ENCODE measurements around the gene GALK1. TPM values are rescaled to one million over a fixed set of nuclear protein-coding genes. Genes with fewer than 3 reads are reported as not detected.
A peak's percentile ranks its signal among the peaks of the same experiment; 100 is the strongest.

GALK1 gene
- total and polyA plus RNA-seq, 2 of the 13 experiments (the other 11 are each of a cell fraction or from before 2014, with no cell fraction given), result 59.9 to 93.6 TPM

DNA sequence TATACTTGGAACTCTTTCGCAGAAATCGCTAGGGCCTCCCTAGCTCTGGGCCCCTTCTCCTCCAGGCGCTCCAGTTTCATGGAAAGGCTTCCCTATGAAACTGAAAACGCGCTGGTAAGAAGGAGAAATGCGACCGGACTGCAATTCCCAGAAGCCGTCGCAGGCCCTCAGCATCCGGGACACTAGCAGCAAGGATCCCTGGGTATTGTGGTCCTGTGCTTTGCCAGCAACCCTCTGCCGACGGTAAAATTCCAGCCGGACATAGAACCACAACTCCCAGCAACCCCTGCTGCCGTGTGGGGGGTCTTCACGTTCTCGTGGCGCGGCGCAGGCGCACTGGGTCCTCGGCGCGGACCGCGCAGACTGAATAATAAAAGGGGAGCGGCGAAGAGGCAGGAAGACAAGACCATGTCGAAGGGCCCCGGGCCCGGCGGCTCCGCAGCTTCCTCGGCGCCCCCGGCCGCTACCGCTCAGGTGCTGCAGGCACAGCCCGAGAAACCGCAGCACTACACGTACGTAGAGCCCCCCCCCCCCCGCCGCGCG is 19.6 kb upstream of the GALK1 start, which contains the start of gene UNK (continued):
- TF ChIP-seq, protein P1, sequence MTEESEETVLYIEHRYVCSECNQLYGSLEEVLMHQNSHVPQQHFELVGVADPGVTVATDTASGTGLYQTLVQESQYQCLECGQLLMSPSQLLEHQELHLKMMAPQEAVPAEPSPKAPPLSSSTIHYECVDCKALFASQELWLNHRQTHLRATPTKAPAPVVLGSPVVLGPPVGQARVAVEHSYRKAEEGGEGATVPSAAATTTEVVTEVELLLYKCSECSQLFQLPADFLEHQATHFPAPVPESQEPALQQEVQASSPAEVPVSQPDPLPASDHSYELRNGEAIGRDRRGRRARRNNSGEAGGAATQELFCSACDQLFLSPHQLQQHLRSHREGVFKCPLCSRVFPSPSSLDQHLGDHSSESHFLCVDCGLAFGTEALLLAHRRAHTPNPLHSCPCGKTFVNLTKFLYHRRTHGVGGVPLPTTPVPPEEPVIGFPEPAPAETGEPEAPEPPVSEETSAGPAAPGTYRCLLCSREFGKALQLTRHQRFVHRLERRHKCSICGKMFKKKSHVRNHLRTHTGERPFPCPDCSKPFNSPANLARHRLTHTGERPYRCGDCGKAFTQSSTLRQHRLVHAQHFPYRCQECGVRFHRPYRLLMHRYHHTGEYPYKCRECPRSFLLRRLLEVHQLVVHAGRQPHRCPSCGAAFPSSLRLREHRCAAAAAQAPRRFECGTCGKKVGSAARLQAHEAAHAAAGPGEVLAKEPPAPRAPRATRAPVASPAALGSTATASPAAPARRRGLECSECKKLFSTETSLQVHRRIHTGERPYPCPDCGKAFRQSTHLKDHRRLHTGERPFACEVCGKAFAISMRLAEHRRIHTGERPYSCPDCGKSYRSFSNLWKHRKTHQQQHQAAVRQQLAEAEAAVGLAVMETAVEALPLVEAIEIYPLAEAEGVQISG (CRISPR knock-in tag; IDR thresholded peaks at IDR 0.05), result peak; percentile 82
- TF ChIP-seq PRMT3 (CRISPR knock-in tag; IDR thresholded peaks at IDR 0.05; ENCODE audit: borderline replicate concordance, low read depth) (no peak), ZNF816 (CRISPR knock-in tag; IDR thresholded peaks at IDR 0.05; ENCODE audit: borderline replicate concordance) (peak; percentile 80), ZFP62 (CRISPR knock-in tag; IDR thresholded peaks at IDR 0.05) (peak; percentile 99), ZNF260 (CRISPR knock-in tag; IDR thresholded peaks at IDR 0.05; ENCODE audit: borderline replicate concordance, low read depth) (no peak), ZNF263 (CRISPR knock-in tag; IDR thresholded peaks at IDR 0.05) (peak; percentile 30; the same call in 1 of the 2 replicates), SNAI1 (CRISPR knock-in tag; IDR thresholded peaks at IDR 0.05; ENCODE audit: borderline replicate concordance) (peak; percentile 81; the same call in 1 of the 2 replicates), KDM5A (IDR thresholded peaks at IDR 0.05; ENCODE audit: borderline replicate concordance, low read length) (peak; percentile 77; the same call in 1 of the 2 replicates), HNRNPLL (IDR thresholded peaks at IDR 0.05; ENCODE audit: low read depth, low read length, poor library complexity, severe bottlenecking) (peak; percentile 80), GABPA (IDR thresholded peaks at IDR 0.05; ENCODE audit: low read depth, low read length) (no peak), GABPA (CRISPR knock-in tag; IDR thresholded peaks at IDR 0.05; ENCODE audit: low read depth) (peak; percentile 83), ZNF670 (CRISPR knock-in tag; IDR thresholded peaks at IDR 0.05; ENCODE audit: borderline replicate concordance) (peak; percentile 57; the same call in 1 of the 2 replicates), CCAR2 (optimal IDR thresholded peaks at IDR 0.05; ENCODE audit: low read depth, low read length) (no peak), ZNF343 (CRISPR knock-in tag; IDR thresholded peaks at IDR 0.05) (0 out of 2 replicates have a peak, but pooled peaks have one; percentile 7), SIX4 (CRISPR knock-in tag; IDR thresholded peaks at IDR 0.05) (peak; percentile 68; the same call in 1 of the 2 replicates), ZFP90 (CRISPR knock-in tag; IDR thresholded peaks at IDR 0.05; ENCODE audit: borderline replicate concordance) (peak; percentile 54; the same call in 1 of the 2 replicates), HES4 (CRISPR knock-in tag; IDR thresholded peaks at IDR 0.05; ENCODE audit: borderline replicate concordance) (peak; percentile 88; the same call in 1 of the 2 replicates)
- TF ChIP-seq, protein P2, sequence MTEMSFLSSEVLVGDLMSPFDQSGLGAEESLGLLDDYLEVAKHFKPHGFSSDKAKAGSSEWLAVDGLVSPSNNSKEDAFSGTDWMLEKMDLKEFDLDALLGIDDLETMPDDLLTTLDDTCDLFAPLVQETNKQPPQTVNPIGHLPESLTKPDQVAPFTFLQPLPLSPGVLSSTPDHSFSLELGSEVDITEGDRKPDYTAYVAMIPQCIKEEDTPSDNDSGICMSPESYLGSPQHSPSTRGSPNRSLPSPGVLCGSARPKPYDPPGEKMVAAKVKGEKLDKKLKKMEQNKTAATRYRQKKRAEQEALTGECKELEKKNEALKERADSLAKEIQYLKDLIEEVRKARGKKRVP (CRISPR knock-in tag; IDR thresholded peaks at IDR 0.05), result 0 out of 4 replicates have a peak, but pooled peaks of 1 of the 2 experiments have one; percentile 10
- TF ChIP-seq, protein P3, sequence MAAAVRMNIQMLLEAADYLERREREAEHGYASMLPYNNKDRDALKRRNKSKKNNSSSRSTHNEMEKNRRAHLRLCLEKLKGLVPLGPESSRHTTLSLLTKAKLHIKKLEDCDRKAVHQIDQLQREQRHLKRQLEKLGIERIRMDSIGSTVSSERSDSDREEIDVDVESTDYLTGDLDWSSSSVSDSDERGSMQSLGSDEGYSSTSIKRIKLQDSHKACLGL (CRISPR knock-in tag; IDR thresholded peaks at IDR 0.05), result no peak
- TF ChIP-seq, protein P4, sequence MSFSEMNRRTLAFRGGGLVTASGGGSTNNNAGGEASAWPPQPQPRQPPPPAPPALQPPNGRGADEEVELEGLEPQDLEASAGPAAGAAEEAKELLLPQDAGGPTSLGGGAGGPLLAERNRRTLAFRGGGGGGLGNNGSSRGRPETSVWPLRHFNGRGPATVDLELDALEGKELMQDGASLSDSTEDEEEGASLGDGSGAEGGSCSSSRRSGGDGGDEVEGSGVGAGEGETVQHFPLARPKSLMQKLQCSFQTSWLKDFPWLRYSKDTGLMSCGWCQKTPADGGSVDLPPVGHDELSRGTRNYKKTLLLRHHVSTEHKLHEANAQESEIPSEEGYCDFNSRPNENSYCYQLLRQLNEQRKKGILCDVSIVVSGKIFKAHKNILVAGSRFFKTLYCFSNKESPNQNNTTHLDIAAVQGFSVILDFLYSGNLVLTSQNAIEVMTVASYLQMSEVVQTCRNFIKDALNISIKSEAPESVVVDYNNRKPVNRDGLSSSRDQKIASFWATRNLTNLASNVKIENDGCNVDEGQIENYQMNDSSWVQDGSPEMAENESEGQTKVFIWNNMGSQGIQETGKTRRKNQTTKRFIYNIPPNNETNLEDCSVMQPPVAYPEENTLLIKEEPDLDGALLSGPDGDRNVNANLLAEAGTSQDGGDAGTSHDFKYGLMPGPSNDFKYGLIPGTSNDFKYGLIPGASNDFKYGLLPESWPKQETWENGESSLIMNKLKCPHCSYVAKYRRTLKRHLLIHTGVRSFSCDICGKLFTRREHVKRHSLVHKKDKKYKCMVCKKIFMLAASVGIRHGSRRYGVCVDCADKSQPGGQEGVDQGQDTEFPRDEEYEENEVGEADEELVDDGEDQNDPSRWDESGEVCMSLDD (CRISPR knock-in tag; IDR thresholded peaks at IDR 0.05; ENCODE audit: borderline replicate concordance), result peak; percentile 11; the same call in 1 of the 2 replicates
- TF ChIP-seq, protein P5, sequence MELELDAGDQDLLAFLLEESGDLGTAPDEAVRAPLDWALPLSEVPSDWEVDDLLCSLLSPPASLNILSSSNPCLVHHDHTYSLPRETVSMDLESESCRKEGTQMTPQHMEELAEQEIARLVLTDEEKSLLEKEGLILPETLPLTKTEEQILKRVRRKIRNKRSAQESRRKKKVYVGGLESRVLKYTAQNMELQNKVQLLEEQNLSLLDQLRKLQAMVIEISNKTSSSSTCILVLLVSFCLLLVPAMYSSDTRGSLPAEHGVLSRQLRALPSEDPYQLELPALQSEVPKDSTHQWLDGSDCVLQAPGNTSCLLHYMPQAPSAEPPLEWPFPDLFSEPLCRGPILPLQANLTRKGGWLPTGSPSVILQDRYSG (CRISPR knock-in tag; IDR thresholded peaks at IDR 0.05), result 0 out of 2 replicates have a peak, but pooled peaks have one; percentile 2

All from HepG2 (cell line).